ENCODE results near the gene SDCCAG8. TPM values are rescaled to one million over a fixed set of nuclear protein-coding genes. Genes with fewer than 3 reads are reported as not detected.

SDCCAG8 gene
- total RNA-seq, 4 donors from 2014 or later, result 30.2 to 46.4 (median 36.7) TPM

GRCh38 chr1:243542739-243543415, 287.0 kb downstream of the SDCCAG8 start:
- TF ChIP-seq POLR2AphosphoS5 (IDR thresholded peaks at IDR 0.05) (no peak), EP300 (IDR thresholded peaks at IDR 0.05) (no peak), CTCF (IDR thresholded peaks at IDR 0.05) (no peak), POLR2A (IDR thresholded peaks at IDR 0.05) (no peak)
- Histone ChIP-seq H3K27ac (no peak overlapping the region), H3K4me1 (peaks cover 0 to 3% (median 0%) of the 10 kb centered on the region in 3 donors), H3K9me3 (no peaks in the 10 kb centered on the region), H3K4me3 (no peak overlapping the region), H3K36me3 (peaks cover 0 to 29% of the 10 kb centered on the region in 2 donors), H3K27me3 (no peaks in the 10 kb centered on the region)
- 67 to 68% methylated on average over 6 to 7 of the region's 7 CpGs for WGBS, 2 donors (ENCODE audit: low coverage in 1 of 2)
- no peak for ATAC-seq

GRCh38 chr1:243543501-243543900, 287.7 kb downstream of the SDCCAG8 start:
- no peaks in the 10 kb centered on the region for H3K9me3 ChIP-seq
- no peaks in the 10 kb centered on the region for H3K27me3 ChIP-seq
- WGBS, 2 donors (ENCODE audit: low coverage in 1 of 2), result 65 to 89% methylated on average over 2 of the region's 2 CpGs
- no peak overlapping the region for H3K27ac ChIP-seq
- H3K4me1 ChIP-seq, result peaks cover 0 to 3% (median 0%) of the 10 kb centered on the region in 3 donors
- no peak for ATAC-seq
- TF ChIP-seq POLR2A (IDR thresholded peaks at IDR 0.05) (no peak), EP300 (IDR thresholded peaks at IDR 0.05) (no peak), CTCF (IDR thresholded peaks at IDR 0.05) (no peak)
- H3K4me3 ChIP-seq, result no peak overlapping the region
- H3K36me3 ChIP-seq, result peaks cover 0 to 30% of the 10 kb centered on the region in 2 donors

- no peaks in the 10 kb centered on the region for H3K27me3 ChIP-seq
- no peaks in the 10 kb centered on the region for H3K9me3 ChIP-seq
- TF ChIP-seq POLR2AphosphoS5 (IDR thresholded peaks at IDR 0.05) (no peak), CTCF (IDR thresholded peaks at IDR 0.05) (no peak), EP300 (IDR thresholded peaks at IDR 0.05) (no peak)
- H3K36me3 ChIP-seq, result peaks cover 0 to 36% of the 10 kb centered on the region in 2 donors
- H3K4me1 ChIP-seq, result peaks cover 0 to 3% (median 0%) of the 10 kb centered on the region in 3 donors
- H3K27ac ChIP-seq, result no peak overlapping the region
- 0% methylated on average over 1 of the region's 1 CpG for WGBS, 2 donors (ENCODE audit: low coverage in 1 of 2)
- no peak overlapping the region for H3K4me3 ChIP-seq
- no peak for ATAC-seq
Observed at GRCh38 chr1:243546457-243546856, 290.6 kb downstream of the SDCCAG8 start.

GRCh38 chr1:243547891-243548290, 292.1 kb downstream of the SDCCAG8 start:
- TF ChIP-seq POLR2A (IDR thresholded peaks at IDR 0.05), result no peak
- TF ChIP-seq CTCF (IDR thresholded peaks at IDR 0.05), result no peak
- TF ChIP-seq POLR2AphosphoS5 (IDR thresholded peaks at IDR 0.05), result no peak
- no peak for TF ChIP-seq EP300 (IDR thresholded peaks at IDR 0.05)
- Histone ChIP-seq H3K27ac (no peak overlapping the region), H3K36me3 (peaks cover 0 to 39% of the 10 kb centered on the region in 2 donors), H3K27me3 (no peaks in the 10 kb centered on the region), H3K9me3 (no peaks in the 10 kb centered on the region), H3K4me1 (peaks cover 0 to 2% (median 0%) of the 10 kb centered on the region in 3 donors), H3K4me3 (no peak overlapping the region)
- 87 to 89% methylated on average over 3 of the region's 3 CpGs for WGBS, 2 donors (ENCODE audit: low coverage in 1 of 2)
- ATAC-seq, result no peak

- H3K9me3 ChIP-seq, result no peaks in the 10 kb centered on the region
- no peaks in the 10 kb centered on the region for H3K4me1 ChIP-seq
- no peak for TF ChIP-seq POLR2AphosphoS5 (IDR thresholded peaks at IDR 0.05)
- TF ChIP-seq CTCF (IDR thresholded peaks at IDR 0.05), result no peak
- no peak for TF ChIP-seq EP300 (IDR thresholded peaks at IDR 0.05)
- no peak for TF ChIP-seq POLR2A (IDR thresholded peaks at IDR 0.05)
- no peak overlapping the region for H3K4me3 ChIP-seq
- ATAC-seq, result no peak
- H3K36me3 ChIP-seq, result peaks cover 0 to 35% of the 10 kb centered on the region in 2 donors
- no peak overlapping the region for H3K27ac ChIP-seq
- 73 to 100% methylated on average over 1 of the region's 1 CpG for WGBS, 2 donors (ENCODE audit: low coverage in 1 of 2)
- H3K27me3 ChIP-seq, result no peaks in the 10 kb centered on the region
Observed at GRCh38 chr1:243548516-243548915, 292.7 kb downstream of the SDCCAG8 start.

Measured in gastroesophageal sphincter (tissue), 4 donors.